Activated CD8-positive, alpha-beta T cell treated with anti-CD3 and anti-CD28 coated beads, Interleukin-2, amount 10 ng/mL, durations not matched to agents 7 days and 5 days (primary cell): ENCODE results near the gene ULBP1. TPM values are rescaled to one million over a fixed set of nuclear protein-coding genes. Genes with fewer than 3 reads are reported as not detected.
"Not testable (repeated sequence)": the region's sequence is repeated elsewhere in the genome, so short reads cannot be mapped to it uniquely, and the experiment has no call there.

Source experiments
- ATAC-seq: fragments of 150-1000 bp; cut with Tn5 transposase; one replicate; pipeline ENCODE4 v1.10.0; 2021; ENCODE audit warnings: moderate library complexity
- CTCF ChIA-PET: fragments of 350-600 bp; sonication (Branson Sonifier 250); formaldehyde crosslinking; loops from one replicate; lab custom pipeline; 2021; ENCODE audit warnings: antibody characterized with exemption; lab: Charles Lee
- POLR2A ChIA-PET: fragments of 350-600 bp; sonication (Branson Sonifier 250); formaldehyde crosslinking; loops from one replicate; lab custom pipeline; 2021; ENCODE audit warnings: antibody characterized with exemption; lab: Charles Lee
- DNase-seq: peaks from one replicate; pipeline ENCODE4 v3.0.0-alpha.2; 2020
- H3K27ac Mint-ChIP-seq: one replicate; pipeline ENCODE4 v1.8.0; 2021; ENCODE audit warnings: mild to moderate bottlenecking, mixed read lengths
- H3K27me3 Mint-ChIP-seq: one replicate; pipeline ENCODE4 v1.8.0; 2021; ENCODE audit warnings: low read depth, mixed read lengths
- H3K36me3 Mint-ChIP-seq: one replicate; pipeline ENCODE4 v1.8.0; 2021; ENCODE audit warnings: low read depth, mixed read lengths
- H3K4me1 Mint-ChIP-seq: one replicate; pipeline ENCODE4 v1.8.0; 2021; ENCODE audit warnings: low read depth, mixed read lengths
- H3K4me3 Mint-ChIP-seq: one replicate; pipeline ENCODE4 v1.8.0; 2021; ENCODE audit warnings: mild to moderate bottlenecking, mixed read lengths
- H3K9me3 Mint-ChIP-seq: one replicate; pipeline ENCODE4 v1.8.0; 2022; ENCODE audit warnings: mixed read lengths; ENCODE audit not compliant: insufficient read depth
- total RNA-seq, 2 experiments: library from RNA; stranded (reverse); gene quantifications; one replicate each; pipeline ENCODE4 v1.2.3, GENCODE V29; 2021

Gene ULBP1
- total RNA-seq, 2 experiments from 2014 or later, result 0.65 to 0.71 TPM

GRCh38 chr6:149942461-149942829, 21.3 kb upstream of the ULBP1 start:
- Mint-ChIP-seq H3K27me3 (peaks cover 55% of the 10 kb centered on the region), H3K4me1 (peaks cover 43% of the 10 kb centered on the region), H3K27ac (no peak overlapping the region), H3K36me3 (no peaks in the 10 kb centered on the region), H3K9me3 (no peaks in the 10 kb centered on the region), H3K4me3 (peak overlapping the region; percentile 88)
- DNase-seq, result no peak
- ChIA-PET CTCF (no interaction called here), POLR2A (no interaction called here)
- ATAC-seq, result no peak

- ATAC-seq, H3K27ac Mint-ChIP-seq, POLR2A ChIA-PET, H3K36me3 Mint-ChIP-seq, H3K9me3 Mint-ChIP-seq, DNase-seq, H3K4me3 Mint-ChIP-seq, CTCF ChIA-PET: not testable (repeated sequence)
- Mint-ChIP-seq H3K4me1 (peaks cover 40% of the 10 kb centered on the region), H3K27me3 (peaks cover 56% of the 10 kb centered on the region)
Measured at GRCh38 chr6:149943321-149943720, 20.4 kb upstream of the ULBP1 start.

- peaks cover 21% of the 10 kb centered on the region for H3K4me1 Mint-ChIP-seq
- POLR2A ChIA-PET, H3K9me3 Mint-ChIP-seq, H3K27ac Mint-ChIP-seq, ATAC-seq, H3K4me3 Mint-ChIP-seq, DNase-seq, CTCF ChIA-PET, H3K36me3 Mint-ChIP-seq: not testable (repeated sequence)
- peaks cover 54% of the 10 kb centered on the region for H3K27me3 Mint-ChIP-seq
Measured at GRCh38 chr6:149945276-149945675, 18.5 kb upstream of the ULBP1 start.

- H3K4me3 Mint-ChIP-seq, H3K9me3 Mint-ChIP-seq, CTCF ChIA-PET, POLR2A ChIA-PET, H3K27ac Mint-ChIP-seq, H3K36me3 Mint-ChIP-seq, DNase-seq, ATAC-seq, H3K4me1 Mint-ChIP-seq: not testable (repeated sequence)
- H3K27me3 Mint-ChIP-seq, result peaks cover 59% of the 10 kb centered on the region
Measured at GRCh38 chr6:149946631-149947030, 17.1 kb upstream of the ULBP1 start.

- not testable (repeated sequence) for DNase-seq, H3K9me3 Mint-ChIP-seq
- H3K27me3 Mint-ChIP-seq, result peaks cover 62% of the 10 kb centered on the region
Measured at GRCh38 chr6:149947533-149947932, 16.2 kb upstream of the ULBP1 start.

GRCh38 chr6:149948011-149948410, 15.7 kb upstream of the ULBP1 start:
- no peaks in the 10 kb centered on the region for H3K4me1 Mint-ChIP-seq
- ChIA-PET CTCF (no interaction called here), POLR2A (no interaction called here)
- H3K9me3 Mint-ChIP-seq, result no peaks in the 10 kb centered on the region
- H3K4me3 Mint-ChIP-seq, result no peak overlapping the region
- H3K27me3 Mint-ChIP-seq, result peaks cover 63% of the 10 kb centered on the region
- DNase-seq (no peak), ATAC-seq (no peak)
- no peak overlapping the region for H3K27ac Mint-ChIP-seq
- no peaks in the 10 kb centered on the region for H3K36me3 Mint-ChIP-seq

More at GRCh38 chr6:149947533-149947932, 16.2 kb upstream of the ULBP1 start:
- CTCF ChIA-PET, H3K36me3 Mint-ChIP-seq, ATAC-seq, POLR2A ChIA-PET, H3K27ac Mint-ChIP-seq, H3K4me3 Mint-ChIP-seq, H3K4me1 Mint-ChIP-seq: not testable (repeated sequence)

GRCh38 chr6:149948616-149949015, 15.1 kb upstream of the ULBP1 start:
- POLR2A ChIA-PET, result no interaction called here
- Mint-ChIP-seq H3K27ac (no peak overlapping the region), H3K27me3 (peaks cover 66% of the 10 kb centered on the region), H3K36me3 (no peaks in the 10 kb centered on the region), H3K4me1 (peaks cover 3% of the 10 kb centered on the region), H3K9me3 (no peaks in the 10 kb centered on the region), H3K4me3 (no peak overlapping the region)
- CTCF ChIA-PET, result interaction anchor here (1.3 kb wide), 1 partner anchor 59 kb away, joined by 3 read pairs; no protein-coding TSS in a partner anchor
- no peak for DNase-seq
- no peak for ATAC-seq

GRCh38 chr6:149950423-149950822, 13.3 kb upstream of the ULBP1 start:
- no peak for DNase-seq
- Mint-ChIP-seq H3K9me3 (no peaks in the 10 kb centered on the region), H3K27ac (no peak overlapping the region), H3K4me1 (peaks cover 10% of the 10 kb centered on the region), H3K27me3 (peaks cover 65% of the 10 kb centered on the region), H3K36me3 (no peaks in the 10 kb centered on the region), H3K4me3 (no peak overlapping the region)
- ATAC-seq, result no peak
- CTCF ChIA-PET, result interaction anchor here (0.8 kb wide), 1 partner anchor 66 kb away, joined by 3 read pairs; no protein-coding TSS in a partner anchor
- POLR2A ChIA-PET, result no interaction called here

GRCh38 chr6:149951096-149951495, 12.6 kb upstream of the ULBP1 start:
- Mint-ChIP-seq H3K27me3 (peaks cover 71% of the 10 kb centered on the region), H3K4me3 (no peak overlapping the region), H3K9me3 (no peaks in the 10 kb centered on the region), H3K36me3 (no peaks in the 10 kb centered on the region), H3K4me1 (peaks cover 11% of the 10 kb centered on the region), H3K27ac (no peak overlapping the region)
- ChIA-PET CTCF (interaction anchor here (1.0 kb wide), 1 partner anchor 16 kb away, joined by 3 read pairs; no protein-coding TSS in a partner anchor), POLR2A (no interaction called here)
- DNase-seq (no peak), ATAC-seq (no peak)

GRCh38 chr6:149951626-149952025, 12.1 kb upstream of the ULBP1 start:
- H3K4me1 Mint-ChIP-seq, result peaks cover 11% of the 10 kb centered on the region
- H3K9me3 Mint-ChIP-seq, result no peaks in the 10 kb centered on the region
- no peak overlapping the region for H3K4me3 Mint-ChIP-seq
- ChIA-PET POLR2A (no interaction called here), CTCF (interaction anchor here (1.0 to 1.4 kb wide), 2 partner anchors 17 to 56 kb away, joined by 3 read pairs; no protein-coding TSS in a partner anchor)
- no peak overlapping the region for H3K27ac Mint-ChIP-seq
- no peaks in the 10 kb centered on the region for H3K36me3 Mint-ChIP-seq
- DNase-seq, result no peak
- H3K27me3 Mint-ChIP-seq, result peaks cover 70% of the 10 kb centered on the region
- ATAC-seq, result no peak

GRCh38 chr6:149953390-149953789, 10.4 kb upstream of the ULBP1 start:
- H3K36me3 Mint-ChIP-seq, ATAC-seq, POLR2A ChIA-PET, H3K9me3 Mint-ChIP-seq, DNase-seq, H3K4me3 Mint-ChIP-seq, H3K27ac Mint-ChIP-seq: not testable (repeated sequence)
- CTCF ChIA-PET, result interaction anchor here (0.8 to 0.9 kb wide), 2 partner anchors 14 to 63 kb away, joined by 3 read pairs; no protein-coding TSS in a partner anchor
- Mint-ChIP-seq H3K27me3 (peaks cover 72% of the 10 kb centered on the region), H3K4me1 (peaks cover 11% of the 10 kb centered on the region)

- H3K4me3 Mint-ChIP-seq, H3K27ac Mint-ChIP-seq, H3K36me3 Mint-ChIP-seq, H3K9me3 Mint-ChIP-seq, DNase-seq, CTCF ChIA-PET, POLR2A ChIA-PET: not testable (repeated sequence)
- H3K4me1 Mint-ChIP-seq, result peaks cover 11% of the 10 kb centered on the region
- peaks cover 71% of the 10 kb centered on the region for H3K27me3 Mint-ChIP-seq
- peak; percentile 84 for ATAC-seq
Measured at GRCh38 chr6:149953934-149954327, 9.8 kb upstream of the ULBP1 start.
